ENCODE measurements around the gene SAFB.
"Not testable (repeated sequence)": the region's sequence is repeated elsewhere in the genome, so short reads cannot be mapped to it uniquely, and the experiment has no call there.

The SAFB gene

DNA sequence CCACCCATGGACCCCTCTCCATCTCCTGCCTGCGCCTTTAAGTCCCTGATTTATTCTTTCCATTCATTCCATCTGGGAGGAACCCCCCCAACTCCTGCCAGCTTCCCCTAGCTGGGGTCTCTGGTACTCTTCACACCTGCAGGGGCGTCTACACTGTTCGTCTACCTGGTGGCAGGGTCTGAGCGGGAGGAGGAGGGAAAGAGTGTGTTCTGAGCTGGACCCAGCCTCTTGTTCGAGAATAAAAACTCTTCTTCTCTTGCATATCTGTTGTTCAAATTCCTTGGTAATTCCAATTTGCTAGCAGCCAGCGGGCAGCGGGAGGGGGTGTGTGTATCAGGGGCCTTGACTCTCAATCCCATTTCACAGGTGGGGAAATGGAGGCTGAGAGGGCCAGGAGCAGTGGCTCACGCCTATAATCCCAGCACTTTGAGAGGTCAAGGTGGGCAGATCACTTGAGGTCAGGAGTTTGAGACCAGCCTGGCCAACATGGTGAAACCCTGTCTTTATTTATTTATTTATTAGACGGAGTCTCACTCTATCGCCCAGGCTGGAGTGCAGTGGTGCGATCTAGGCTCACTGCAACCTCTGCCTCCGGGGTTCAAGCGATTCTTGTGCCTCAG, 65.5 kb downstream of the SAFB start:
- not testable (repeated sequence) for DNase-seq

DNA sequence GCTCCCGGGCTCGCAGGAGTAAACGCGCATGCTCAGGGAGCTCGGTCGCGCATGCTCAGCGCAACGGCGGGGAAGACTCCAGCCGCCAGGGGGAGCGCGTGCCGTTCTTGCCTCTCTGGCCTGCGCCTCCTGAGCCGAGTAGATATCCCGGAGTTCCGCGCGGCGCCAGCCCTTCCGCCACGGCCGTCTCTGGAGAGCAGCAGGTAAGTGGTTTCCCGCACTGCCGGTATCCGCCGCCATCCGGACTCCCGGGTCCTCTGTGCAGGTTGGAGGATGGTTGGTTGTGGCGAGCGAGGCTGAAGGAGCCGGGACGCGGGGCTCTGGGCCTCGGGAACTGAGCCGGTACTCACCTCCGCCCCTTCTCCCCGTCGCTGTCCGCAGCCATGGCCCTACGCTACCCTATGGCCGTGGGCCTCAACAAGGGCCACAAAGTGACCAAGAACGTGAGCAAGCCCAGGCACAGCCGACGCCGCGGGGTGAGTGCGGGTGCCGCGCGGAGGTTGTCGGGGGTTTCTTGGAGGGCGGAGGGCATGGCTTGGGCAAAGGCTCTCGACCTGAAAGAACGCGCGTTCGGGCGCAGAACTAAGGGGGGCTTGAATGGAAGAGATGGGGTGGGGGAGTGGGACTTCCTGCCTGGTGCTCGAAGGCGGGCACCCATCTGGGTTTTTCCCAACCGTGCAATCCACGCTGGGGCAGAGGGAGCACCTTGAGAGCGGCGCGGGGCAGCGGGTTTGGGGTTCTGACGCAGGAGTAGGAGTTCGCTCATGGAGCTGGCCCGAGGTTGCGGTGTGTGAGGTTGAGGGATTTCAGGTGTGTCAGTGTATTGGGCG, 67.5 kb downstream of the SAFB start, which contains the start of gene RPL36:
Gene RPL36, plus strand, starts transcription at position 171 of the 830 bp plus-strand sequence. Its CDS starts 213 bp downstream, at position 384.
- peak; percentile 91 to 93 for DNase-seq

DNA sequence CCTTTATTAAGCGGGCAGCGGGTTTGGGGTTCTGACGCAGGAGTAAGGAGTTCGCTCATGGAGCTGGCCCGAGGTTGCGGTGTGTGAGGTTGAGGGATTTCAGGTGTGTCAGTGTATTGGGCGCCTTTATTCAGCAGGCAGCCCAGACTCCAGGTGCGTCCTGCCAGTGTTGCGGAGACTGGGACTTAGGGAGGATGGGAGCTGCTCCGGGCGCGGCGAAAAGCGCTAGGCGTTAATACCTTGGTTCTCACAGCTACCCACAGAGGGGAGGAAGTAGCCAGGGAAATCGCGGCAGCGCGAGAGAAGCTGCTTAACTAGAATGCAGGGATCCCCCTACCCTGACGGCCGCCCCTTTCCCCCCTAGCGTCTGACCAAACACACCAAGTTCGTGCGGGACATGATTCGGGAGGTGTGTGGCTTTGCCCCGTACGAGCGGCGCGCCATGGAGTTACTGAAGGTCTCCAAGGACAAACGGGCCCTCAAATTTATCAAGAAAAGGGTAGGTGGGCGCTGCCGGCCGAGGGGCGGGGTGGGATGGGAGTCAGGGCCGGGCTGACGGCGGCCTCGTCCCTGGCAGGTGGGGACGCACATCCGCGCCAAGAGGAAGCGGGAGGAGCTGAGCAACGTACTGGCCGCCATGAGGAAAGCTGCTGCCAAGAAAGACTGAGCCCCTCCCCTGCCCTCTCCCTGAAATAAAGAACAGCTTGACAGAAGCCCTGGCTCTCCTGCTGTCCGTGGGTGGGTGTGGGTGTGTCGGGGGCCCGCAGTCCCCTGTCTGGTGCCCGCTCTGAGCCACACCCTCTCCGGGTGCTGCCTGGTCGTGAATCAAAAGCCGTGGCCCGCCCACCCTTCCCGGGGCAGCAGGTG, 68.3 kb downstream of the SAFB start:
- DNase-seq = peak; percentile 21 to 49

DNA sequence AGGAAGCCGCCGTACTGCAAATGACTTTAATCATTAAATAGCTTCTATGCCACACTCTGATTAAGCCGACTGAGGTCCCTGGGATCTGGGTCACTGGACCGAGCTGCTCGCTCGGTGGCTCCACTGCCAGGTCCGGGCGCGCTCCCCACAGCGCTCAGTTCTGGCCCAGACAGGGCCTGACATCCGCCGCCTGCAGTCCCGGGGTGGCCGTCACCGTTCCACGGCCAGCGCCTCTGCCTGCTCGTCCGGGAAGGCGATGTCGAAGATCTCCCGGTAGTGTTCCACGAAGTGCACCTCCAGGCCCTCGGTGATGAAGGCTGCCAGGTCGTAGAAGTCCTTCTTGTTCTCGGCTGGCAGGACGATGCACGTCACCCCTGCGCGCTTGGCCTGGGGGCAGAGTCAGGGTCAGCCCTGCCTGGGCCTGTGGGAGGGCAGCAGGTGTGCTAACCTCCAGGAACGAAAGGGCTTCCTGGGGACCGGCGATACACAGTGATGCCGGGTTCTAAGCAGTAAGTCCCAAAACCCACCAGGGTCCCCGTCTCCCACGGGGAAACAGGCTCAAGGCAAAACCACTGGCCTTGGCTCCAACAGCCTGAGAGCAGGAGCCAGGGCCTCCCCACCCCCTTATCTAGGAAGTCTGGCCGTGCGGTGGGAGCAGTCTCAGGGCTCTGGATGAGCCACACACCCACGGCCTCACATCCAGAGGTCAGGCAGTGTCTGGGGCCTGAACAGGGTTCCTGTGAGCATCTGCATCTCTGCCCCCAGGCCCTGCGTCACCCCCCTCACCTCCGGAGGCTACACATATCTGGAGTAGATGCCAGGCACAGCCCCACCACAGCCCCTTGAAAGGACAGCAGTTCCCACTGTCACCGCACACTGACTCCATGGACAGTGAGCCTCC, 69.2 kb downstream of the SAFB start:
- DNase-seq = no peak

DNA sequence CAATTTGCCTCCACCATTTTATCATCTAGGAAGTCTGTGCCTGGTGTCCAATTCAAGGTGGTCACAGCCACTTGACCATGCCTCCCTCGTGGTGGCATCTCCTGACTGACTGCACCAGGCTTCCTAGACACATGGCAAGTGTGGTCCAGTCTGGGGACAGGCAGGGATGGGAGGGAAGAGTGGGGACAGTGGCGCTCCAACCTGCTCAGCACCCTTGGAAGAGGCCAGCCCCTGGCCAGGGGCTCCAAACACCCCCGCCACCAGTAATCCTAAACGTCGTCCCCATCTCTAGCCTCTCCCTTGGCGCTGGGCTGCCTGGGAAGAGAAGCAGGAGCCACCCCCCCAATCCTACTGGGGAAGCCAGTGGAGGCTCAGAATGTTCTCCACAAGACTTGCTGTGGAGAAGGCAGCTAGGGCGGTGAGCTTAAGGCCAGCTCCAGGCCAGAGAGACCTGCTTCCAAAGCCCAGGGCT, 69.9 kb downstream of the SAFB start:
- no peak for DNase-seq

DNA sequence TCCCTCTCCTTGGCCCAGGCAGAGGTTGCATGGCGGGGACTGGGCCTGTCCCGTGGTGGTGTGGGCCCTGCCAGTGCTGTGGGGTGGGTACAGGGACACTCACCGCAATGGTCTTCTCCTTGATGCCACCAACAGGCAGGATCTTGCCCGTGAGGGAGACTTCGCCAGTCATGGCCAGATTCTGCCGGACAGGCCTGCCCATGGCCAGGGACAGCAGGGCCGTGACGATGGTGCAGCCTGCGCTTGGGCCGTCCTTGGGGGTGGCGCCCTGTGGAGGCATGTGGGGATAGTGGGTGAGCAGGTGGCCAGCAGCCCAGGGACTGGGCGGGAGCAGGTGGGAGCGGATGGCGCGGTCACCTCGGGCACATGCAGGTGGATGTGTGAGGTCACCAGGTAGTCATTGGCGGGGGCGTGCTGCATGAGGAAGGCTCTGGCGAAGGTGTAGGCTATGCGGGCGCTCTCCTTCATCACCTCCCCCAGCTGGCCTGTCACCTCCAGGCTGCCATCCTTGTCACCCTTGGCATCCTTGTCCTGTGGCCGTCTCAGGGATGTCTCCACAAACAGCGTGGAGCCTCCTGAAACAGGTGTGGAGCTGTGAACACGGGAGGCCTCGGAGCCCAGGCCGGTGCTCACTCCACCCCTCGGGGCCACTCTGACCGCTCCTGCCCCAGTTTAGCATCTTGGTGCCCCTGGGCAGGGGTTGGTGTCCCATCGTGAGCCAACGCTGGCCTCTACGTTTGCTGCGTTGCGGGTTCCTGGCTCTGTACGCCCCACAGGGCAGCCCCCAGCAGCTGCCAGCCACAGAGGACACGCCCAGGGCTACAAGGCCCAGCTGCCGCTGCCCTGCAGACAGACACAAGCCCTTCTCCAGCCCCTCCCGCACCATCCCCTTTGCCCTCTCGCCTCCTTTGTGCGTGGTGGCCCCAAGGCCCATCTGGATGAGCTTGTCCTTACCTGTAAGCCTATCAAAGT, 70.6 kb downstream of the SAFB start:
- DNase-seq = no peak

DNA sequence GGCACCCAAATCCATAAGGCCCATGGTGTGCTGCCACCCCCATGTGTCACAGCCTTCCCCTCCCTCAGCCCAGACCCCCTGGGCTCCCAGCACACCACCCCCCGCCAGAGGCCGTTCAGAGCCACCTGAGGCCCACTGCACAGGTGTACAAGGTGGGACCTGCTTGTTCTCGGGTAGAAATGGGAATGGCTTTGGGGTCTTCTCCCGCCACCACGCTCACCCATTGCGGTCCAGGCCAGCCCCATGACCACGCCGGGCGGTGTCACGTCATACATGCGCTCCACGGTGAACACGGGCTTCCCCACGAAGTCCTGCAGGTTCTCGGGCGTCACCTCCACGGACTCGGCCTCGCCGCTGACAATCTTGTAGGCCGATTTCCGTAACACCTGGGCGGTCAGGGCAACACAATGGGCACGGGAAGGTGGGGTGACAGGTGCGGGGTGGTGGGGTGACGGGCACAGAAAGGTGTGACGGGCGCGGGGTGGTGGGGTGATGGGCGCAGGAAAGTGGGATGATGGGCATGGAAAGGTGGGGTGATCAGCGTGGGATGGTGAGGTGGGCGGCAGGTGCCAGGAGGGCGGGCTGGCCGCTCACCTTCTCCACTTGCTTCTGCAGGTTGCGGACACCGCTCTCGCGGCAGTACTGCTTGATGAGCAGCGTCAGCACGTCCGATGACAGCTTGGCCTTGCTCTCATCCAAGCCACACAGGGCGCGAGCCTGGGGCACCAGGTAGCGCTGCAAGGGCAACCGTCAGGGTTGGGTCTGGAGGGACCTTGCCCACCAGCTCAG, 71.5 kb downstream of the SAFB start:
- DNase-seq = no peak

DNA sequence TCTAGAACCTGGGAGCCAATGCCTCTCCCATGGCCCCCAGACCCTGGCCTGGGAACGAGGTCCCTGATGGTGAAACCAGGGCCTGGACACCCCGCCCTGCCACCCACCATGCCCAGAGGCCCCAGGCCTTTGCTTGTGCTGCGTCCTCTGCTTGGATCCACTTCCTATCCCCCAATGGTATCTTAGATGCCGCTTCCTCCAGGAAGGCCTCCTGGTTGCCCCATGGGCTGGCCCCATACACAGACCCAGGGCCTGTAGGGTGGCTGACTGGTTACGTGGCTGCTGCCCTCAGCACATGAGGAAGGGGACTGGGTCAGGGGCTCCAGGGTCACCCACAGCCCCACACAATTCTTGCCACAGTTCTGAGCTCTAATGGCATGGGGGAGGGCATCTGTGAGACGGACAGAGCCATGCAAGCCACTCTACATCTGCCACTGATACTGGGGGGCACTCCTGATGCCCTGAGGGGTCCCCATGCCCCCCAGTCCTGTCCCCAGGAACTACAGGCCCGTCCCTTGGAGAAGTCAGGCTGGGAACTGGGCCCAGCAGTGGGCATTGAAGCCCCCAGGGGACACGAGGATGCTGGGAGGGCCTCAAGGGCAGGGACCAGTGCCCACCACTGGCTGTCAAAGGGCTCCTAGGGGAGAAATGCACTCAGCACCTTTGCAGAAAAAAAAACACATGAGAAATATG, 72.2 kb downstream of the SAFB start:
- DNase-seq = no peak

DNA sequence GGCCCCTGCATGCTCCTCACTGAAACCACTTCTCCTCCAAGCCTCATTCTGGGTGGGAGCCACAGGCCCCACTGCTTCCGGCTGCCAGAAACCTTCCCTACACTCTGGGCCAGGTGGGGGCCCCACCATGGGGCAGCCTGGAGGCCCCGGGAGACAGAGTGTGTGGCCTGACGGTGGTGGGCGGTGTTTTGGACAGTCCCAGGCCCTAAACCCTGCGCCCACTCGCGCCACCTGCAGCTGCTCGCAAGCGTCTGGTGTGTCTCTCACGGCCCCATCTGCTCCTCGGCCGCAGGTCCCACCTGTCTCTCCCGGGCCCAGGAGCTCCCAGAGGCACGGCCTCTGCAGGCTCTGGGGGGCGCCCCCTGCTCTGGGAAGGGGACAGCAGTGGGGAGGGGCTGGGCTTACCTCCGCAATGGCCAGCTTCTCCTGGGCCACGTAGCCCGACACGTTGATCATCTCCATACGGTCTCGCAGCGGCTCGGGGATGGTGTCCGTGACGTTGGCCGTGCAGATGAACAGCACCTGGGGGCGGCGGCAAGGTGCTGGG, 72.8 kb downstream of the SAFB start:
- no peak for DNase-seq

DNA sequence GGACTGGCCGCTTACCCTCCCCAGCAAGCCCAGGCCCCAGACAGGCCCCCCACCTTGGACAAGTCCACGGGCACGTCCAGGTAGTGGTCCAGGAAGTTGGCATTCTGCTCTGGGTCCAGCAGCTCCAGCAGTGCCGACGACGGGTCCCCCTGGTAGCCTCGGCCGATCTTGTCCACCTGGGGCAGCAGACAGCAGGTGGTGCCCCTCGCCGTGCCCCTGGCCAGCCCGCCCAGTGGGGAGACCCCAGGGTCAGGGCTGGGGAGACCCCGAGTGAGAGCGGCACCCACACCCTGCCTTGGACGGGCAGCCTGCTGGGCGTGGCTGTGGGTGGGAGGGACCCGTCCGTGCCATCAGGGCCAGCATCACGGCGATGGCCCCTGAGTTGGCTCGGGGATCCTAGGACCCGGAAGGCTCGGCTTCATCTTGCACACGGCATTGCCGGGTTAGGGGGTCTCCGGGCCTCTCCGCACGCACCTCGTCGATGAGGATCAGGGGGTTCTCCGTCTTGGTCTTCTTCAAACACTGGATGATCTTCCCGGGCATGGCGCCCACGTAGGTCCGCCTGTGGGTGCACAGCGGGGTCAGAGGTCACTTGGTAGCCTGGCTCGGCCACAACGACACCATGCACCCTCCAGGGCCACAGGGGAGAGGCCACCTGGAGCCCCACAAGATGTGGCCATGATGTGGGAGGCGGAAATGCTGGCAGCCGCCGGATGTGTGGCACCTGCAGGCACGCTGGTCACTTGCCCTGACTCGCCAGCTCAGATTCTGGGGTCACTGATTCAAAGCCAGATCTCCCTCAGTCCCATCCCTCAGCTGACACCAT, 73.5 kb downstream of the SAFB start:
- no peak for DNase-seq

DNA sequence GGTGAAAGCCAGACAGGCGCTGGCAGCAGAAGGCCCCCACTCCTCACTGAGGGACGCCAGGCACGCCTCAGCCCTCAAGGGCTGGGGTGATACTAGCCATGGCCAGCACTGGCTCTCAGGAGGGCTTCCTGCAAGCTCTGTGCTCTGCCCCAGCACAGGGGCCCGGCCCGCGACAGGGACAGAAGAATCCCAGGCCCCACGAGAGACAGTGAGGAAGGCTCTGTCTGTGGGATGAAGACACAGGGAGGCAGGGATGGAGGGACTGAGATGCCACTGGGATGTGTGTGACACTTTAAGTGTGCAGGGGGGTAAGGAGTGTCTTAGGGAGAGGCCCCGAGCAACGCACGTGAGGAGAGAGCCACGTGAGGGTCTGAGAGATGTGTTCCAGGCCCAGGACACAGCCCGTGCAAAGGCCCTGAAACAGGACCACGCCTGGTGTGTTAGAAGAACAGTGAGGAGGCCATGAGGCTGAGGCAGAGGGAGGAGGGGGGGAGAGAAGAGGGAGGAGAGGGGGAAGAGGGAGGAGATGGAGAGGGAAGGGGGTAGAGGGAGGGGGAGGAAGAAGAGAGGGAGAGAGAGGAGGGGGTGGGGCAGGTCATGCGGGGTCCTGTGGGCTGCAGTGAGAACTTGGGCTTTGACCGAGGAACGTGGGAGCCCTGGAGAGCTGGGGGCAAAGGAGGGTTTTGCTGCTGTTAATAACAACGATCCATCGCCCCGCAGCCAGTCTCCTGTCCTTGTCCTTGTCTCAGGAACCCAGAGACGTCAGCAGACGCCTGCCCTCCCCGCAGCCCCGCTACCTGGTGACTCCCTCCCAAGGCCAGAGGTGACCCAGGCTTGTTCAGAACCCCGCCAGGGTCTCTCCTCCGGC, 74.4 kb downstream of the SAFB start:
- DNase-seq = no peak

DNA sequence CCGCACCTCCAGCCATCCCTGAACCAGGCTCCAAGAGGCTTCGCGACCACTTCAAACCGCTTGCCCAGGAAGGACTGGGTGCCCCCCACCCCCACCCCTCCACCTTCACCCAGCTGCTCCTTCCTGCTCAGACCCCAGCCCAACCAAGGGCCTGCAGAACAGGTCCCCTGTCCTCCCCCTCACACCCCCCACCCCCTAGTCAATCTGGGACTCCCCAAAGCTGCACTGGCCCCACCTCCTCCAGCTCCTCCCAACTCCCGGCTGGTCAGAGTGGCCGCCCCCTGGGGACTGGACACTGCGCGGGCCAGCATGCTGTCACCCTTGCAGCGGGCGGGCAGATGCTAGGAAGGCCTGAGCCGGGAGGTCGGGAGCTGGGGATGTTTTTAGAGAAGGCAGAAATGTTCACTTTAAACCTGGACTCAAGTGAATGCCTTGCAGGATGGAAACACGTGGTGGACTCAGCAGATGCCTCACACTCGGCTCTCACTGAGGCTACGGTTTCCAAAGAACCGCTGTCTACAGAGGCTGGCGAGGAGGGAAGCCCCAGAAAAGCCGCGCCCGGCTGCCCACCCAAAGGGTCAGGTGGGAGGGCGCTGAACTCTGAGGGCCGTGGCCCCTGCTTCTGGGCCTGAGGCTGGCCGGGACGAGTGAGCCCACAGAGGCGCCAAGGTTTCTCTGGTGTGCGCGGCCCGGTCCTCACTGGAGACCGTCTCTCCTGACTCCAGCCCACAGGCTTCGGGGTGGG, 75.2 kb downstream of the SAFB start:
- DNase-seq = no peak

DNA sequence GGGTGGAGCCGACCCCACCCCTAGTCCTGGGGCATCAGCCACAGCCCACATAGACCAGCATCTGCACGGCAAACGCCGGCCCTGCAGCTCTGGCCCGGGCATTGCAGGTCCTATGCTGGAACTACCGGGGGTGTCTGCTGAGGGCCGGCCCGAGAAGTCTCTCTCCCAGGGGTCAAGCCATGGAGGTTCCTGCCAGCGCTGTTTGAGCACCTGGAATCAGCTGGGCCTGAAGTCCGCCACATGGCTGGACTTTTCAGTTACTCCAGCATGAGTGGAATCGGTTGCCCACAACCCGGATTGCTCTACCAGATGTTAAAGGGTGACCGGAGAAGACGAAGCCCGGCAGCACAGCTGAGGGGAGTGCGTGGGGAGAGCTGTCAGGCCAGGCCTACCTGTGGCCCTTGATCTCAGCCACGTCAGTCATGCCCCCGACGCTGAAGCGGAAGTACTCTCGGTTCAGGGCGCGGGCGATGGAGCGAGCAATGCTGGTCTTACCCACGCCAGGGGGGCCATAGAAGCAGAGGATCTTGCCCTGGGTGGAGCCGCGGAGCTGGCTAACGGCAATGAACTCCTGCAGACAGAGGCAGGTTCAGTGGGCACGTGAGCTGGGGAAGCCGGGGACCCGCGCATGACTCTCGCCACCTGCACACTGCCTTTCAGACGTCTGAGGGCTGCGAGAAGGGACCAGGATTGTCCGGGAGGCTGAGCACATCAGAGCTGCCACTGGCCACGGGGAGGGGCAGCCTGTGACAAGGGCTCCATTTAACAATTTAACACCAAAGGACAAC, 75.9 kb downstream of the SAFB start:
- no peak for DNase-seq

DNA sequence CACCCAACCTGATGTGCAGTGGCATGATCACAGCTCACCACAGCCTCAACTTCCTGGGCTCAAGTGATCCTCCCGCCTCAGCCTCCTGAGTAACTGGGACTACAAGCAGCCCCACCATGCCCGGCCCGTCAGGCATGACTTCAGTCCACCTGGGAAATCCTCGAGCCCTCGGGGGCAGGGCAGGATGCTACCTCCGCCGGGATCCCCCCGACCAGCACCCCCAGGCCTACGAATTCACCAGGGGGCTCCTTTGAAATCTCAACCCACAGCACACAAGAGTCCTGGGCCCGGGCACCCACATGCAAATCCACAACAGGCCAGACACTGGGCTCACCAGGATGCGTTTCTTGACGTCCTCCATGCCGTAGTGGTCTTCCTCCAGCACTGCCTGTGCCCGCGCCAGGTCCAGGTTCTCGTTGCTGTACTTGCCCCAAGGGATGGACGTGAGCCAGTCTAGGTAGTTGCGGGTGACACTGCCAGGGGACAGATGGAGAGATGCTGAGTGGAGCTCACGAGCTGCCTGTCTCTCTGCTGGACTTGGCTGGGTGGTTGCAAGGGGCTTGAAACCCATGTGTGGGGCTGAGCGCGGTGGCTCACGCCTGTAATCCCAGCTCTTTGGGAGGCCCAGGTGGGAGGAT, 77.7 kb downstream of the SAFB start:
- DNase-seq = no peak

DNA sequence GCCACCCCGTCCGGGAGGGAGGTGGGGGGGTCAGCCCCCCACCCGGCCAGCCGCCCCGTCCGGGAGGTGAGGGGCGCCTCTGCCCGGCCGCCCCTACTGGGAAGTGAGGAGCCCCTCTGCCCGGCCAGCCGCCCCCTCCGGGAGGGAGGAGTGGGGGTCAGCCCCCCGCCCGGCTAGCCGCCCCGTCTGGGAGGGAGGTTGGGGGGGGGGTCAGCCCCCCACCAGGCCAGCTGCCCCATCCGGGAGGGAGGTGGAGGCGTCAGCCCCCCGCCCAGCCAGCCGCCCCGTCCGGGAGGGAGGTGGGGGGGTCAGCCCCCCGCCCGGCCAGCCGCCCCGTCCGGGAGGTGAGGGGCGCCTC, 79.1 kb downstream of the SAFB start:
- DNase-seq = not testable (repeated sequence)

All from Kasumi-1 (cell line).